ENCODE results near the gene ZNF142. TPM values are rescaled to one million over a fixed set of nuclear protein-coding genes. Genes with fewer than 3 reads are reported as not detected.

Gene ZNF142
- total and polyA plus RNA-seq, 2 of the 4 experiments (the other 2 are of a cell fraction) = 4.3 to 9.7 TPM

GRCh38 chr2:218698885-218699284, 39.5 kb upstream of the ZNF142 start:
- Histone ChIP-seq H2AK9ac (replicated peaks; ENCODE audit: low read depth, low read length, poor library complexity) (no peak overlapping the region), H2BK120ac (ENCODE audit: low read depth, low read length) (no peak overlapping the region), H3K4ac (ENCODE audit: low read depth, low read length) (no peak overlapping the region), H3K18ac (ENCODE audit: low read depth, low read length) (no peak overlapping the region), H2AFZ (replicated peaks; ENCODE audit: low read length, poor library complexity) (no peak overlapping the region), H3K23ac (ENCODE audit: low read depth, low read length) (no peak overlapping the region), H3K27me3 (ENCODE audit: control insufficient read depth, insufficient read depth, low read length) (no peaks in the 10 kb centered on the region), H4K5ac (ENCODE audit: low read depth, low read length) (no peak overlapping the region), H4K20me1 (ENCODE audit: insufficient read depth, low read length) (no peaks in the 10 kb centered on the region), H3K9ac (ENCODE audit: low read depth, low read length) (no peak overlapping the region), H2BK15ac (ENCODE audit: low read depth, low read length) (no peak overlapping the region), H3K79me1 (ENCODE audit: low read depth in 1 of 2, low read length in 2 of 2) (no peaks in the 10 kb centered on the region), H3K9me1 (ENCODE audit: insufficient read depth, low read length) (peaks cover 3% of the 10 kb centered on the region; the same call in 1 of the 2 replicates), H2BK20ac (ENCODE audit: low read depth, low read length) (no peak overlapping the region), H3K9me3 (ENCODE audit: control insufficient read depth, insufficient read depth, low read length) (no peaks in the 10 kb centered on the region), H4K8ac (ENCODE audit: low read depth in 2 of 2, low read length in 2 of 2) (no peak overlapping the region), H3K4me2 (ENCODE audit: low read depth, low read length) (no peak overlapping the region), H3K36me3 (ENCODE audit: control insufficient read depth, insufficient read depth, low read length) (peaks cover 36% of the 10 kb centered on the region), H3K14ac (replicated peaks; ENCODE audit: low read depth, low read length) (no peak overlapping the region), H3K4me1 (ENCODE audit: control insufficient read depth, insufficient read depth, low read length) (peaks cover 3% of the 10 kb centered on the region; the same call in 1 of the 2 replicates), H3K27ac (ENCODE audit: insufficient read depth, low read length) (no peak overlapping the region), H2BK5ac (ENCODE audit: low read depth, low read length, poor library complexity, severe bottlenecking) (no peak overlapping the region), H3K56ac (ENCODE audit: extremely low read depth, insufficient read depth, low read length) (no peak overlapping the region), H3K4me3 (ENCODE audit: insufficient read depth, low read depth, low read length) (no peak overlapping the region), H2AK5ac (ENCODE audit: low read depth, low read length) (no peak overlapping the region), H4K91ac (ENCODE audit: insufficient read depth, low read depth, low read length) (no peak overlapping the region)
- 98% methylated on average over 4 of the region's 8 CpGs; no CpG with 5 or more reads in 1 of the 2 experiments for WGBS, 2 experiments (ENCODE audit: extremely low coverage in 2 of 2, insufficient read length in 1 of 2)
- ATAC-seq (ENCODE audit: low read depth) (no peak), DNase-seq (no peak)
- in situ Hi-C loops (cut with MboI; ENCODE audit: low sequenced_read_pairs) = no loop called here
- intact Hi-C loops (cut with micrococcal nuclease) = no loop called here
- dilution Hi-C loops (cut with HindIII; ENCODE audit: low sequenced_read_pairs, unreplicated experiment) = no loop called here
- ChIA-PET CTCF (no interaction called here), POLR2A (ENCODE audit: unreplicated experiment) (no interaction called here)
- TF ChIP-seq USF2 (IDR thresholded peaks at IDR 0.05; ENCODE audit: low read depth, low read length) (no peak), MAZ (IDR thresholded peaks at IDR 0.05; ENCODE audit: borderline replicate concordance, low read depth, low read length) (no peak), ELK1 (IDR thresholded peaks at IDR 0.05; ENCODE audit: borderline replicate concordance, low read depth, low read length) (no peak), POLR2A (IDR thresholded peaks at IDR 0.05; ENCODE audit: low read depth, low read length) (no peak), RAD21 (IDR thresholded peaks at IDR 0.05; ENCODE audit: low read length) (no peak), MAFK (IDR thresholded peaks at IDR 0.05; ENCODE audit: low read depth, low read length) (no peak), SMC3 (IDR thresholded peaks at IDR 0.05; ENCODE audit: low read depth, low read length) (no peak), NFE2L2 (IDR thresholded peaks at IDR 0.05; ENCODE audit: low read depth, low read length) (no peak), FOS (IDR thresholded peaks at IDR 0.05; ENCODE audit: low read depth, low read length) (no peak), BHLHE40 (IDR thresholded peaks at IDR 0.05; ENCODE audit: low read depth, low read length) (no peak), RFX5 (IDR thresholded peaks at IDR 0.05; ENCODE audit: low read depth, low read length) (no peak), CEBPB (IDR thresholded peaks at IDR 0.05; ENCODE audit: low read depth, low read length) (no peak), CHD1 (IDR thresholded peaks at IDR 0.05; ENCODE audit: low read depth, low read length) (no peak), MXI1 (IDR thresholded peaks at IDR 0.05; ENCODE audit: borderline replicate concordance, low read depth, low read length) (no peak), RCOR1 (IDR thresholded peaks at IDR 0.05; ENCODE audit: insufficient replicate concordance, low read length) (no peak), CTCF (conservative IDR thresholded peaks at IDR 0.05; ENCODE audit: low read depth, low read length) (no peak)
- no TSS peak for BruUV-seq (replicated peaks)
